HepG2 (cell line): ENCODE results near the gene TXLNA. TPM values are rescaled to one million over a fixed set of nuclear protein-coding genes. Genes with fewer than 3 reads are reported as not detected.

Experiments
- CREB1 ChIP-seq, 2 experiments: fragments of 450-650 bp in 1 of 2; IDR thresholded peaks; 2 replicates each; pipeline ENCODE4 v1.6.1; 2016 to 2017; ENCODE audit warnings: control low read depth in 1 of 2, mild to moderate bottlenecking in 1 of 2, missing compliant biosample characterization in 1 of 2, missing genetic modification characterization in 1 of 2
- ERF ChIP-seq: IDR thresholded peaks from 2 replicates; pipeline ENCODE4 v1.6.1; 2018; ENCODE audit warnings: missing biosample characterization, missing genetic modification reagents
- HIVEP1 ChIP-seq: sonication (generic); formaldehyde crosslinking; IDR thresholded peaks from 2 replicates; pipeline ENCODE4 v1.4.0; 2020; ENCODE audit warnings: mild to moderate bottlenecking, missing genetic modification reagents
- IRF2 ChIP-seq: IDR thresholded peaks from 2 replicates; pipeline ENCODE4 v1.6.1; 2018; ENCODE audit warnings: missing genetic modification reagents, missing compliant biosample characterization
- MIER2 ChIP-seq: IDR thresholded peaks from 2 replicates; pipeline ENCODE4 v1.6.1; 2016; ENCODE audit warnings: missing biosample characterization, missing genetic modification reagents
- MZF1 ChIP-seq: sonication (generic); formaldehyde crosslinking; IDR thresholded peaks from 2 replicates; pipeline ENCODE4 v1.8.1; 2023; ENCODE audit warnings: mild to moderate bottlenecking, missing genetic modification reagents, borderline replicate concordance
- PHF21A ChIP-seq: sonication (generic); formaldehyde crosslinking; IDR thresholded peaks from 2 replicates; pipeline ENCODE4 v1.5.0; 2020; ENCODE audit warnings: mild to moderate bottlenecking, missing genetic modification reagents
- SMARCE1 ChIP-seq: fragments of 450-650 bp; IDR thresholded peaks from 2 replicates; pipeline ENCODE4 v1.6.1; 2017; ENCODE audit warnings: borderline replicate concordance
- SRSF9 ChIP-seq: fragments of 200-400 bp; formaldehyde crosslinking; IDR thresholded peaks from 2 replicates; pipeline ENCODE4 v1.6.1; 2018; ENCODE audit warnings: borderline replicate concordance, mild to moderate bottlenecking, low read depth, low read length; ENCODE audit not compliant: insufficient read depth, poor library complexity, severe bottlenecking
- TARDBP ChIP-seq: sonication (generic); formaldehyde crosslinking; IDR thresholded peaks from 2 replicates; pipeline ENCODE4 v1.8.0; 2022; ENCODE audit warnings: mild to moderate bottlenecking, missing genetic modification reagents
- ZBTB21 ChIP-seq: sonication (generic); formaldehyde crosslinking; IDR thresholded peaks from 2 replicates; pipeline ENCODE4 v1.4.0; 2020; ENCODE audit warnings: missing genetic modification reagents
- ZBTB7A ChIP-seq: sonication (generic); formaldehyde crosslinking; IDR thresholded peaks from 2 replicates; pipeline ENCODE4 v1.8.0; 2022; ENCODE audit warnings: mild to moderate bottlenecking, missing genetic modification reagents
- ZNF749 ChIP-seq: sonication (generic); formaldehyde crosslinking; IDR thresholded peaks from 2 replicates; pipeline ENCODE4 v1.8.0; 2022; ENCODE audit warnings: mild to moderate bottlenecking, missing genetic modification reagents, moderate library complexity, borderline replicate concordance
- polyA plus RNA-seq, 8 experiments: library from polyadenylated mRNA; depleted of rRNA in 3 of 8; stranded (reverse) in 7 of 8; unstranded in 1 of 8; fragments of >200 nt; fragmentation: Illumina TruSeq in 4 of 8; extraction: Trizol in 4 of 8; gene quantifications; 2 replicates each; pipeline versions ENCODE4 v1.2.1 to v1.2.3, GENCODE V29; 2011 to 2016; ENCODE audit warnings: low read depth in 4 of 8, missing spikeins in 1 of 8, mixed read lengths in 1 of 8; ENCODE audit not compliant: insufficient read depth in 1 of 8
- total RNA-seq, 5 experiments: library from RNA; depleted of rRNA; stranded (reverse); fragments of >200 nt; fragmentation: Illumina TruSeq; extraction: Trizol; gene quantifications; 2 replicates each; pipeline ENCODE4 v1.2.3, GENCODE V29; 2016; ENCODE audit warnings: low read depth in 1 of 5
- TF ChIP-seq, protein P1 (sequence below): sonication (generic); formaldehyde crosslinking; IDR thresholded peaks from 2 replicates; pipeline ENCODE4 v1.4.0; 2020; ENCODE audit warnings: missing genetic modification reagents
- TF ChIP-seq, protein P2 (sequence below): IDR thresholded peaks from 2 replicates; pipeline ENCODE4 v1.6.1; 2016
- TF ChIP-seq, protein P3 (sequence below): sonication (generic); formaldehyde crosslinking; IDR thresholded peaks from 2 replicates; pipeline ENCODE4 v1.8.0; 2022; ENCODE audit warnings: missing genetic modification reagents, mild to moderate bottlenecking, inconsistent platforms, borderline replicate concordance
- TF ChIP-seq, protein P4 (sequence below): IDR thresholded peaks from 2 replicates; pipeline ENCODE4 v1.6.1; 2018; ENCODE audit warnings: missing genetic modification reagents, mild to moderate bottlenecking, missing compliant biosample characterization
- TF ChIP-seq, protein P5 (sequence below): sonication (generic); formaldehyde crosslinking; IDR thresholded peaks from 2 replicates; pipeline ENCODE4 v1.4.0; 2020; ENCODE audit warnings: missing genetic modification reagents

Gene TXLNA
- total and polyA plus RNA-seq, 2 of the 13 experiments (the other 11 are each of a cell fraction or from before 2014, with no cell fraction given), result 29.6 to 67.8 TPM

DNA sequence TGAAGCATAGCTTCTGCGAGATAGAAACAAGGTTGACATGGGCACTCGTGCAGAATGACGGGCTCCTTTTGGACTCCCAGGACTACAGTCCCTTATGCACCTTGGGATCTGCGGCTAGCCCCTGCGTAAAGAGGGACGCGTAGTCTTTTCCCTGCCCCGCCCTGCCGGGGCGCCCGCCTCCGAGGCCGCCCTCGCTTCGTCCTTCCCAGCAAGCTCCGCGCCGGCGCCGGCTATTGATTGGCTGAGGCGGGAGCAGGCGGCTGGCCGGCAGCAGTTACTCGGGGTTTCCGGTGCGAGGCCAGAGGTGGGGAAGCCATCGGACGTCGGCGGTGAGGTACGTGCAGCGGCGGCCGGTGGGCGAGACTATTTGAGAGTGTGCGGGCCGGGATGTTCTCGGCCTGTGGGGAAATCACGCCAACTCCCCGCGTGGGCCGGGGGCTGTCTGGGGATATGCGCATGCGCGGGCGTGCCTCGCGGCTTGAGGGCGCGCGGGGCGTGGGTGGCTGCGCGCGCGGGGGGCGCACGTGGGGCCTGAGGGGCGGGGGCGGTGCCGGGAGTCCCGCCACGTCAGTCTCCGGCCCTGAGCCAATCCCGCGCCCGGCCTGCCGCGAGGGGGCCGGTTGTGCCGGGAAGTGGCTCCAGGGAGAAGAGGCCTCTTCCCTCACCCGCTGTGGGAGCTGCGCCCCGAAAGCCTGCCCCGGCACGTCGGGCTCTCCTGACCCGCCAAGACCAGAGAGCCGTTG, at the start of gene TXLNA (continued):
- TF ChIP-seq, protein P1, sequence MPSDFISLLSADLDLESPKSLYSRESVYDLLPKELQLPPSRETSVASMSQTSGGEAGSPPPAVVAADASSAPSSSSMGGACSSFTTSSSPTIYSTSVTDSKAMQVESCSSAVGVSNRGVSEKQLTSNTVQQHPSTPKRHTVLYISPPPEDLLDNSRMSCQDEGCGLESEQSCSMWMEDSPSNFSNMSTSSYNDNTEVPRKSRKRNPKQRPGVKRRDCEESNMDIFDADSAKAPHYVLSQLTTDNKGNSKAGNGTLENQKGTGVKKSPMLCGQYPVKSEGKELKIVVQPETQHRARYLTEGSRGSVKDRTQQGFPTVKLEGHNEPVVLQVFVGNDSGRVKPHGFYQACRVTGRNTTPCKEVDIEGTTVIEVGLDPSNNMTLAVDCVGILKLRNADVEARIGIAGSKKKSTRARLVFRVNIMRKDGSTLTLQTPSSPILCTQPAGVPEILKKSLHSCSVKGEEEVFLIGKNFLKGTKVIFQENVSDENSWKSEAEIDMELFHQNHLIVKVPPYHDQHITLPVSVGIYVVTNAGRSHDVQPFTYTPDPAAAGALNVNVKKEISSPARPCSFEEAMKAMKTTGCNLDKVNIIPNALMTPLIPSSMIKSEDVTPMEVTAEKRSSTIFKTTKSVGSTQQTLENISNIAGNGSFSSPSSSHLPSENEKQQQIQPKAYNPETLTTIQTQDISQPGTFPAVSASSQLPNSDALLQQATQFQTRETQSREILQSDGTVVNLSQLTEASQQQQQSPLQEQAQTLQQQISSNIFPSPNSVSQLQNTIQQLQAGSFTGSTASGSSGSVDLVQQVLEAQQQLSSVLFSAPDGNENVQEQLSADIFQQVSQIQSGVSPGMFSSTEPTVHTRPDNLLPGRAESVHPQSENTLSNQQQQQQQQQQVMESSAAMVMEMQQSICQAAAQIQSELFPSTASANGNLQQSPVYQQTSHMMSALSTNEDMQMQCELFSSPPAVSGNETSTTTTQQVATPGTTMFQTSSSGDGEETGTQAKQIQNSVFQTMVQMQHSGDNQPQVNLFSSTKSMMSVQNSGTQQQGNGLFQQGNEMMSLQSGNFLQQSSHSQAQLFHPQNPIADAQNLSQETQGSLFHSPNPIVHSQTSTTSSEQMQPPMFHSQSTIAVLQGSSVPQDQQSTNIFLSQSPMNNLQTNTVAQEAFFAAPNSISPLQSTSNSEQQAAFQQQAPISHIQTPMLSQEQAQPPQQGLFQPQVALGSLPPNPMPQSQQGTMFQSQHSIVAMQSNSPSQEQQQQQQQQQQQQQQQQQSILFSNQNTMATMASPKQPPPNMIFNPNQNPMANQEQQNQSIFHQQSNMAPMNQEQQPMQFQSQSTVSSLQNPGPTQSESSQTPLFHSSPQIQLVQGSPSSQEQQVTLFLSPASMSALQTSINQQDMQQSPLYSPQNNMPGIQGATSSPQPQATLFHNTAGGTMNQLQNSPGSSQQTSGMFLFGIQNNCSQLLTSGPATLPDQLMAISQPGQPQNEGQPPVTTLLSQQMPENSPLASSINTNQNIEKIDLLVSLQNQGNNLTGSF (CRISPR knock-in tag), result 0 out of 2 replicates have a peak, but pooled peaks have one; percentile 61
- TF ChIP-seq IRF2 (CRISPR knock-in tag) (peak; percentile 84; the same call in 1 of the 2 replicates), MIER2 (no peak), TARDBP (peak; percentile 72), SRSF9 (no peak), ZBTB7A (CRISPR knock-in tag) (no peak), SMARCE1 (no peak), MZF1 (no peak), PHF21A (CRISPR knock-in tag) (peak; percentile 85), CREB1 (IDR thresholded peaks at IDR 0.05) (no peak; the same call in none of the 2 replicates), CREB1 (CRISPR knock-in tag; IDR thresholded peaks at IDR 0.05) (peak; percentile 62; the same call in 1 of the 2 replicates), ZBTB21 (CRISPR knock-in tag) (no peak), HIVEP1 (CRISPR knock-in tag) (peak; percentile 95), ZNF749 (CRISPR knock-in tag) (peak; percentile 84; the same call in 1 of the 2 replicates), ERF (CRISPR knock-in tag) (peak; percentile 89)
- TF ChIP-seq, protein P2, sequence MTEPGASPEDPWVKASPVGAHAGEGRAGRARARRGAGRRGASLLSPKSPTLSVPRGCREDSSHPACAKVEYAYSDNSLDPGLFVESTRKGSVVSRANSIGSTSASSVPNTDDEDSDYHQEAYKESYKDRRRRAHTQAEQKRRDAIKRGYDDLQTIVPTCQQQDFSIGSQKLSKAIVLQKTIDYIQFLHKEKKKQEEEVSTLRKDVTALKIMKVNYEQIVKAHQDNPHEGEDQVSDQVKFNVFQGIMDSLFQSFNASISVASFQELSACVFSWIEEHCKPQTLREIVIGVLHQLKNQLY (CRISPR knock-in tag), result peak; percentile 22; the same call in 1 of the 2 replicates
- TF ChIP-seq, protein P3, sequence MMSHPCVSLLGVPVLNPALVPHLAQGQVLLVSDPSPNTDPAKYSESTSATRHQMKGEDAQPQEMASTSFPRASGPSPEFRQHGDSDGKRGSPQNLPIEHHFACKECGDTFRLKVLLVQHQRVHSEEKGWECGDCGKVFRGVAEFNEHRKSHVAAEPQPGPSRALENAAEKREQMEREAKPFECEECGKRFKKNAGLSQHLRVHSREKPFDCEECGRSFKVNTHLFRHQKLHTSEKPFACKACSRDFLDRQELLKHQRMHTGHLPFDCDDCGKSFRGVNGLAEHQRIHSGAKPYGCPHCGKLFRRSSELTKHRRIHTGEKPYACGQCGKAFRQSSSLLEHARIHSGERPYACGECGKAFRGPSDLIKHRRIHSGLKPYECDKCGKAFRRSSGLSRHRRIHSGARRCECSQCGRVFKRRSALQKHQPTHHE, result no peak
- TF ChIP-seq, protein P4, sequence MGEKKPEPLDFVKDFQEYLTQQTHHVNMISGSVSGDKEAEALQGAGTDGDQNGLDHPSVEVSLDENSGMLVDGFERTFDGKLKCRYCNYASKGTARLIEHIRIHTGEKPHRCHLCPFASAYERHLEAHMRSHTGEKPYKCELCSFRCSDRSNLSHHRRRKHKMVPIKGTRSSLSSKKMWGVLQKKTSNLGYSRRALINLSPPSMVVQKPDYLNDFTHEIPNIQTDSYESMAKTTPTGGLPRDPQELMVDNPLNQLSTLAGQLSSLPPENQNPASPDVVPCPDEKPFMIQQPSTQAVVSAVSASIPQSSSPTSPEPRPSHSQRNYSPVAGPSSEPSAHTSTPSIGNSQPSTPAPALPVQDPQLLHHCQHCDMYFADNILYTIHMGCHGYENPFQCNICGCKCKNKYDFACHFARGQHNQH (CRISPR knock-in tag), result peak; percentile 90
- TF ChIP-seq, protein P5, sequence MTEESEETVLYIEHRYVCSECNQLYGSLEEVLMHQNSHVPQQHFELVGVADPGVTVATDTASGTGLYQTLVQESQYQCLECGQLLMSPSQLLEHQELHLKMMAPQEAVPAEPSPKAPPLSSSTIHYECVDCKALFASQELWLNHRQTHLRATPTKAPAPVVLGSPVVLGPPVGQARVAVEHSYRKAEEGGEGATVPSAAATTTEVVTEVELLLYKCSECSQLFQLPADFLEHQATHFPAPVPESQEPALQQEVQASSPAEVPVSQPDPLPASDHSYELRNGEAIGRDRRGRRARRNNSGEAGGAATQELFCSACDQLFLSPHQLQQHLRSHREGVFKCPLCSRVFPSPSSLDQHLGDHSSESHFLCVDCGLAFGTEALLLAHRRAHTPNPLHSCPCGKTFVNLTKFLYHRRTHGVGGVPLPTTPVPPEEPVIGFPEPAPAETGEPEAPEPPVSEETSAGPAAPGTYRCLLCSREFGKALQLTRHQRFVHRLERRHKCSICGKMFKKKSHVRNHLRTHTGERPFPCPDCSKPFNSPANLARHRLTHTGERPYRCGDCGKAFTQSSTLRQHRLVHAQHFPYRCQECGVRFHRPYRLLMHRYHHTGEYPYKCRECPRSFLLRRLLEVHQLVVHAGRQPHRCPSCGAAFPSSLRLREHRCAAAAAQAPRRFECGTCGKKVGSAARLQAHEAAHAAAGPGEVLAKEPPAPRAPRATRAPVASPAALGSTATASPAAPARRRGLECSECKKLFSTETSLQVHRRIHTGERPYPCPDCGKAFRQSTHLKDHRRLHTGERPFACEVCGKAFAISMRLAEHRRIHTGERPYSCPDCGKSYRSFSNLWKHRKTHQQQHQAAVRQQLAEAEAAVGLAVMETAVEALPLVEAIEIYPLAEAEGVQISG (CRISPR knock-in tag), result peak; percentile 62
